A673 (cell line): Measurements from ENCODE around the gene MTNR1A. TPM values are rescaled to one million over a fixed set of nuclear protein-coding genes. Genes with fewer than 3 reads are reported as not detected.
"Not testable (repeated sequence)": the region's sequence is repeated elsewhere in the genome, so short reads cannot be mapped to it uniquely, and the experiment has no call there.

Source experiments
- BruUV-seq: library from RNA; stranded (reverse); fragments of 400-500 nt; replicated peaks from 2 replicates; lab custom pipeline; 2021; lab: Mats Ljungman, UMichigan
- CTCF ChIA-PET: fragments of 300-600 bp; sonication (Branson Sonifier 250); formaldehyde crosslinking; loops from one replicate; lab custom pipeline; 2022; ENCODE audit warnings: antibody characterized with exemption; lab: Charles Lee
- POLR2A ChIA-PET: fragments of 300-600 bp; sonication (Branson Sonifier 250); formaldehyde crosslinking; loops from one replicate; lab custom pipeline; 2022; ENCODE audit warnings: antibody characterized with exemption; ENCODE audit not compliant: low non-redundant PET; lab: Charles Lee
- DNase-seq: peaks from one replicate; pipeline ENCODE4 v3.0.0-alpha.2; 2015; ENCODE audit warnings: low spot score
- H3K27ac ChIP-seq: fragments of 200-600 bp; sonication (generic); 2 replicates; pipeline ENCODE4 v1.5.1; 2016; ENCODE audit warnings: mixed run types, low read depth, mild to moderate bottlenecking, mixed read lengths, antibody characterized with exemption, low read length; ENCODE audit not compliant: poor library complexity, severe bottlenecking
- H3K27me3 ChIP-seq: fragments of 200-600 bp; sonication (generic); replicated peaks from 2 replicates; pipeline ENCODE4 v1.6.1; 2017; ENCODE audit warnings: mixed run types, low read depth, mild to moderate bottlenecking, mixed read lengths, antibody characterized with exemption, low read length; ENCODE audit not compliant: insufficient read depth, poor library complexity
- H3K36me3 ChIP-seq: fragments of 200-600 bp; sonication (generic); 2 replicates; pipeline ENCODE4 v1.6.1; 2016; ENCODE audit warnings: mixed run types, mild to moderate bottlenecking, mixed read lengths, antibody characterized with exemption, low read length; ENCODE audit not compliant: insufficient read depth, poor library complexity, severe bottlenecking
- H3K4me1 ChIP-seq: fragments of 200-600 bp; sonication (generic); 2 replicates; pipeline ENCODE4 v1.6.1; 2017; ENCODE audit warnings: mixed run types, mild to moderate bottlenecking, mixed read lengths, antibody characterized with exemption, low read length; ENCODE audit not compliant: insufficient read depth, poor library complexity, severe bottlenecking
- H3K4me3 ChIP-seq: fragments of 200-600 bp; sonication (generic); 2 replicates; pipeline ENCODE4 v1.5.1; 2016; ENCODE audit warnings: low read depth, mixed run types, mild to moderate bottlenecking, mixed read lengths, low read length; ENCODE audit not compliant: poor library complexity, severe bottlenecking
- H3K9me3 ChIP-seq: fragments of 200-600 bp; sonication (generic); 2 replicates; pipeline ENCODE4 v1.6.1; 2016; ENCODE audit warnings: mixed run types, low read depth, mild to moderate bottlenecking, mixed read lengths, antibody characterized with exemption, low read length; ENCODE audit not compliant: poor library complexity, severe bottlenecking
- CTCF ChIP-seq: fragments of 300-800, 200-600 bp; sonication (generic); conservative IDR thresholded peaks from 2 replicates; pipeline ENCODE4 v1.5.1; 2017; ENCODE audit warnings: low read depth, mild to moderate bottlenecking, antibody characterized with exemption, low read length, moderate library complexity, mixed read lengths
- EZH2 ChIP-seq: fragments of 200-600 bp; sonication (generic); IDR thresholded peaks from 2 replicates; pipeline ENCODE4 v1.6.1; 2017; ENCODE audit warnings: borderline replicate concordance, low read depth, mild to moderate bottlenecking, mixed read lengths, antibody characterized with exemption, low read length; ENCODE audit not compliant: poor library complexity, severe bottlenecking
- intact Hi-C: fragments of 100-400 bp; cut with micrococcal nuclease; formaldehyde crosslinking; loops from one replicate; pipeline ENCODE4 v1.10.0; 2022; ENCODE audit not compliant: unreplicated experiment
- total RNA-seq: library from RNA; stranded (reverse); gene quantifications from 2 replicates; pipeline ENCODE4 v1.2.3, GENCODE V29; 2021

Gene MTNR1A
- total RNA-seq, 1 experiment from 2014 or later, result 1.2 TPM

DNA sequence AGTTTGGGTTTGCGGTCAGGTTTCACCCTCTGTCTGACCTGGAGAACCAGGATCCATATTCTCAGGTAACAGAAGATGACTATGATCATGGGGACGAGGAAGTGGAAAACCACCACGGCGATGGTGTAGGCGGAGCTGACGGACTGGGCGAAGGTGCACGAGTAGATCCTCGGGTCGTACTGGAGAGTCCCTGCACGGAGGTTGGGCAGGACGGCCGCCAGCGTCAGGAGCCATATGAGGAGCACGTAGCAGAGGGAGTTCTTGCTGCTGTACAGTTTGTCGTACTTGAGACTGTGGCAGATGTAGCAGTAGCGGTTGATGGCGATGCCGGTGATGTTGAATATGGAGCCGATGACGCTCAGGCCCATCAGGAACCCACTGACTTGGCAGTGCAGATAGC is 21.3 kb downstream of the MTNR1A start:
- no TSS peak for BruUV-seq
- H3K36me3 ChIP-seq, result no peaks in the 10 kb centered on the region
- H3K27ac ChIP-seq, result no peak overlapping the region
- DNase-seq, result no peak
- H3K9me3 ChIP-seq, result no peaks in the 10 kb centered on the region
- intact Hi-C loops, result no loop called here
- H3K4me1 ChIP-seq, result no peaks in the 10 kb centered on the region
- no peak overlapping the region for H3K4me3 ChIP-seq
- POLR2A ChIA-PET, result no interaction called here
- CTCF ChIA-PET, result no interaction called here
- H3K27me3 ChIP-seq, result no peaks in the 10 kb centered on the region
- TF ChIP-seq CTCF (no peak), EZH2 (no peak)

DNA sequence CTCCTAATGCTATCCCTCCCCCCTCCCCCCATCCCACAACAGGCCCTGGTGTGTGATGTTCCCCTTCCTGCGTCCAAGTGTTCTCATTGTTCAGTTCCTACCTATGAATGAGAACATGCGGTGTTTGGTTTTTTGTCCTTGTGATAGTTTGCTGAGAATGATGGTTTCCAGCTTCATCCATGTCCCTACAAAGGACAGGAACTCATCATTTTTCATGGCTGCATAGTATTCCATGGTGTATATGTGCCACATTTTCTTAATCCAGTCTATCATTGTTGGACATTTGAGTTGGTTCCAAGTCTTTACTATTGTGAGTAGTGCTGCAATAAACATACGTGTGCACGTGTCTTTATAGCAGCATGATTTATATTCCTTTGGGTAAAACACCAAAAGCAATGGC is 31.4 kb downstream of the MTNR1A start:
- DNase-seq, H3K36me3 ChIP-seq, H3K4me3 ChIP-seq, H3K27ac ChIP-seq, POLR2A ChIA-PET, CTCF ChIA-PET, H3K4me1 ChIP-seq, BruUV-seq, H3K27me3 ChIP-seq, H3K9me3 ChIP-seq, intact Hi-C loops: not testable (repeated sequence)

DNA sequence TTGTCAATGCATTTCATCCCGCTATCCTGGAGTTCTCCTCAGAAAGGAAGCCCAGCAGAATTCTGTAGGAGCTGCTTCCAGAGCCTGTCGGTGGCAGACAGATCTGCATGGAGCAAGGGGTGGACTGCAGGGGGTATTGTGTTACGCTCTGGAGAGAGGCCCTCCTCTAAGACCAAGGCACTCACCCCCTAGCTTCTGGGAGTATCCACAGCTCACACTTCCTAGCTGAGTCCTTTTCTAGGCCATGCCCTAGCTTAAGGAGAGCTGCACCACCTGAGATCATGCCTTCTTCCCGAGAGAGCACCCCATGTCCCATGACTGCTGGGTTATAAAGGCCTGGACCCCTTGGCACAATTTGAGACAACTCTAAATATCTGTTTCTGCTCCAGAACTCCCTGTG is 39.1 kb downstream of the MTNR1A start:
- CTCF ChIA-PET, result no interaction called here
- no peak for TF ChIP-seq EZH2
- TF ChIP-seq CTCF, result no peak
- Histone ChIP-seq H3K4me1 (no peaks in the 10 kb centered on the region), H3K4me3 (no peak overlapping the region), H3K36me3 (no peaks in the 10 kb centered on the region), H3K27me3 (no peaks in the 10 kb centered on the region), H3K9me3 (no peaks in the 10 kb centered on the region), H3K27ac (no peak overlapping the region)
- DNase-seq, result no peak
- POLR2A ChIA-PET, result no interaction called here
- intact Hi-C loops, result no loop called here
- BruUV-seq, result no TSS peak

- H3K4me1 ChIP-seq, result no peaks in the 10 kb centered on the region
- TF ChIP-seq EZH2 (no peak), CTCF (no peak)
- no peak overlapping the region for H3K4me3 ChIP-seq
- CTCF ChIA-PET, result no interaction called here
- intact Hi-C loops, result no loop called here
- no peak overlapping the region for H3K27ac ChIP-seq
- no peaks in the 10 kb centered on the region for H3K9me3 ChIP-seq
- POLR2A ChIA-PET, result no interaction called here
- DNase-seq, result no peak
- H3K36me3 ChIP-seq, result no peaks in the 10 kb centered on the region
- no peaks in the 10 kb centered on the region for H3K27me3 ChIP-seq
- BruUV-seq, result no TSS peak
Observed at GRCh38 chr4:186514271-186514950, 41.0 kb downstream of the MTNR1A start.

DNA sequence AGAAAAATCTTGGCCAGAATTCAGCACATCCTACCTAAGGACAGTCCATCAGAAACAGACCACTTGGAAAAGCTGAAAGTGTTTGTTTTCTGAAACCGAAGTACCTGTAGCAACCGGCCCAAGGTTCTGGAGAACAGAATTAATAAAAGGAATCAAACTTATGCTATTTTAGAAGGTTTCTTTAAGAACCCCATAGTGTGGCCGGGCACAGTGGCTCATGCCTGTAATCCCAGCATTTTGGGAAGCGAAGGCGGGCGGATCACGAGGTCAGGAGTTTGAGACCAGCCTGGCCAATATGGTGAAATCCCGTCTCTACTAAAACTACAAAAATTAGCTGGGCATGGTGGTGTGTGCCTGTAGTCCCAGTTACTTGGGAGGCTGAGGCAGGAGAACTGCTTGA is 50.6 kb downstream of the MTNR1A start:
- H3K9me3 ChIP-seq, BruUV-seq, H3K36me3 ChIP-seq, H3K4me1 ChIP-seq, H3K4me3 ChIP-seq, H3K27ac ChIP-seq, POLR2A ChIA-PET, intact Hi-C loops, CTCF ChIA-PET, H3K27me3 ChIP-seq, DNase-seq: not testable (repeated sequence)
